HG02610 (cell line): Measurements from ENCODE around the gene CREB3L2.
"Not testable (repeated sequence)": the region's sequence is repeated elsewhere in the genome, so short reads cannot be mapped to it uniquely, and the experiment has no call there.

Experiments used
- ATAC-seq: cut with Tn5 transposase; IDR thresholded peaks from one replicate; pipeline ENCODE4 v1.9.1; 2021; ENCODE audit warnings: mild to moderate bottlenecking, moderate library complexity; ENCODE audit not compliant: unreplicated experiment

CREB3L2 gene

DNA sequence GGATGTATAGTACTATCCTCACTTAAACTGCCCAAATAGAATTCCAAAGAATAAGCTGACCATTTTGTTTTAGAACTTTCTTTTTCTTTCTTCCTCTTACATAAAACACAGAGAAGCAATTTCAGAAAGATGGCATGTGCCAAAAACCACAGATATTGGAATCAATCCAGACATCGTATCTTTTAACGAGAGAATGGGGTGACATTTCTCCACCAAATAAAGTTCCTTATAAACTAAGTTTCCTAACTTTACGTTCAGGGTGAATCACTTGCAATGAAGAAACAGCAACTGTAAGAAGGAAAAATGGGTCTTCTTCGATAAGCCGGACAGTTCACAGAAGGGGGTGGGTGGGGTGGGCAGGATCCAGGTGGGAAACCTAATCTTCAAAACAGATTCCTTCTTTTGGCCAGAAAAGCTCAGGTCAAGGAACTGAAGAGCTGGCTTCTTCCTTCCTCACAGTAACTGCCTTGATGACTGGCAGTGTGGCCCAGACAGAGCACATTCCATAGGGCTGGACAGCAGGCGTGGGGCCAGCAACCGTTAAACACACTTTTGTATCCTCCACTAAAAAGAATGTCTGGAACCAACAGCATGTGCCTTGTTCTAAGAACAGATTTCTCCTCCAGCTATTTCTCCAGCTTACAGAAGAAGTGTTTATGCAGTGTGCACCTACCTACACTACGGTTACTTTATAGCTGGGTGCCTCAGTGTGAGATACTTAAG is 31.5 kb downstream of the CREB3L2 start:
- no peak for ATAC-seq

DNA sequence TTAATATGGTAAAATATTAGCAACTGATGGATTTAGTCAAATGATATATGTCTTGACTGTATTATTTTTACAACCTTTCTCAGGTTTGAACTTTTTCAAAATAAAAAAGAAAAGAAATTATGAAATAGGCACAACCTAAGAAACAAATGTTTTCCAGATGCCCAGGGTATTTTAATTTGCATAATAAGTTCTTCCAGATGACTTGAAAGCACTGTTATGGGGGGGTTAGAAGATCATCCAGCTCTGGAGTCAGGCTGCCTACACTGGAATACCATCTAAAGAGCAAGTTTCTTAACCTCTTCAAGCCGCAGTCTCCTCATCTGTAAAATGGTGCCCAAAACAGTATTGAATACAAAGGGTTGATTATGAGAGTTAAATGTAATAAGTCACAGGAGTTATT is 32.1 kb downstream of the CREB3L2 start:
- no peak for ATAC-seq

DNA sequence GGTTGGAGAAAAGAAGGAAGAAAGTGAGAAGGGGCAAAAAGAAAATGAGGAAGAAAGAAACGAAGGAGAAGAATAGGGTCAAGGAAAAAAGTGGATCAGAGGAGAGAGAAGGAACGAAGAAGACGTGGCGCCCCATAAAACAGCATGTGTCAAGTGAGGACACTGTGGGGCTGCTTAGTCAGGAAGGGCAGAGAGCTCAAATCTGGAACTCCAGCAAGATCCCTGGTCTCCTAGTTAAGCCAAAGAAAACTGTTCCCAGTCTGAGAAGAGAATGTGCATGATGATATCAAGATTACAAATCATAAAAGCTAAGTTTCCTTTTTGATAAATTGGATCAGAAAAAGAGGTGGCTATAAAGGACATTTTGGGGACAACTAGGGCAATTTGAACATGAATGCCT is 33.0 kb downstream of the CREB3L2 start:
- ATAC-seq, result no peak

DNA sequence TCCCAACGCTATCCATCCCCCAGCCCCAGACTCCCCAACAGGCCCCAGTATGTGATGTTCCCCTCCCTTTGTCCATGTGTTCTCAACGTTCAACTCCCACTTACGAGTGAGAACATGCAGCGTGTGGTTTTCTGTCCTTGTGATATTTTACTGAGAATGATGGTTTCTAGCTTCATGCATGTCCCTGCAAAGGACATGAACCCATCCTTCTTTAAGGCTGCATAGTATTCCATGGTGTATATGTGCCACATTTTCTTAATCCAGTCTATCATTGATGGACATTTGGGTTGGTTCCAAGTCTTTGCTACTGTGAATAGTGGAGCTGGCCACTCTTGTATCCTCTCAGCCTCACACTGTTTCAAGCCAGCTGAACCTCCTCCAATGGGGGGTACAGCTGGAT is 33.5 kb downstream of the CREB3L2 start:
- not testable (repeated sequence) for ATAC-seq

DNA sequence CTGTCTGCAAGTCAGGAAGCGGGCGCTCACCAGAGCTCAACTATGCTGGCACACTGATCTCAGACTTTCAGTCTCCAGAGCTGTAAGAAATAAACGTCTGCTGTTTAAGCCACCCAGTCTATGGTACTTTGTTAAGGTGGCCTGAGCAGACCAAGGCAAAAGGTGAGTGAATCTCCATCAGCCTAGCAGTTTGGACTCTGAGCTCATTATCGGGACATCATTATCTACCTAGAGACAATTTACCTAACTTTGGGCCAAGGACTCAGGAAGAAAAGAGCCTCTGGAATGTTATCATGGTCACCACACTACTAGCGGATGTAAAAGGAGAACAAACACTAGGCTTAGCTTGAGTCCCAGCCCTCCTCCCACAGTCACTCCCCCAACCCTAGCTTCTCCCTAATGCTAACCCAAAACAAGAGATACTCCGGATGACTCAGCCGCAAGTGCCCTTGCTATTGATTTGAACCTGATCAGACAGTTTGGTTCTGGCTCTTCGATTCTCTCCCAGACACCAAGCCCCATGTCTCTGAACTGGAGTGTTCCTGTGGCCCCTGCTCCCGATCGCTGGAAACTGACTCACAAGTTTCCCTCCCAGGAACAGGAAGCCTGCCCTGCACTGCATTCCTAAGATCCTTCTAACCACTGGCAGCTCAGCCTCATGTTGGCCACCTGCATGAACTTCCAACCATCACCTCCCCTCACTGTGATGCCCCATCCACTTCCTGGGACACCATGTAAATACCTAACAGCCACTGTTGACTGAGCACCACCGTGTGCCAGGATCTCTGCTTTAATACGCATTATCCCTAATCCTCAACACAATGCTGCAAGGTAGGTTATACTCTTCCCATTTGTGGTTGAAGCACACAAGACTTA is 34.5 kb downstream of the CREB3L2 start:
- no peak for ATAC-seq

DNA sequence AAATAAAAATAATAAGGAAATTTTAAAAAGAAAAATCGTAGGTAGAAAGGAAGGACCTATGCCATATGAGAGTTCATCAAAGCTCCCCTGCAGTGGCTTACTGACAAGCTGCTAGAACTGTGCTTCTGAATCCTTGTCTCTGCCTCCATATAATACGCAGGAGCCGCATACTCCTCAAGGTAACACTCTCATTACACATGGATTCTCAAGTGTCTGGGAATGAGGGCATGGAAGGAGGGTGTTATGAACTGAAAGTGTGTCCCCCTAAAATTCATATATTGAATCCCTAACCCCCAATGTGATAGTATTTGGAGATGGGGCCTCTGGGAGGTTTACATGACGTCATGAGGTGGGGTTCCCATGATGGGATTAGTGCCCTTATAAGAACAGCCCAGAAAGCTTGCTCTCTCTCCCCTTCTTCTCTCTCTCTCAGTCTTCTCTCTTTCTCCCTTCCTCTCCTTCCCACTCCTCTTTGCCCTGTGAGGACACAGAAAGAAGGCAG is 35.2 kb downstream of the CREB3L2 start:
- no peak for ATAC-seq

DNA sequence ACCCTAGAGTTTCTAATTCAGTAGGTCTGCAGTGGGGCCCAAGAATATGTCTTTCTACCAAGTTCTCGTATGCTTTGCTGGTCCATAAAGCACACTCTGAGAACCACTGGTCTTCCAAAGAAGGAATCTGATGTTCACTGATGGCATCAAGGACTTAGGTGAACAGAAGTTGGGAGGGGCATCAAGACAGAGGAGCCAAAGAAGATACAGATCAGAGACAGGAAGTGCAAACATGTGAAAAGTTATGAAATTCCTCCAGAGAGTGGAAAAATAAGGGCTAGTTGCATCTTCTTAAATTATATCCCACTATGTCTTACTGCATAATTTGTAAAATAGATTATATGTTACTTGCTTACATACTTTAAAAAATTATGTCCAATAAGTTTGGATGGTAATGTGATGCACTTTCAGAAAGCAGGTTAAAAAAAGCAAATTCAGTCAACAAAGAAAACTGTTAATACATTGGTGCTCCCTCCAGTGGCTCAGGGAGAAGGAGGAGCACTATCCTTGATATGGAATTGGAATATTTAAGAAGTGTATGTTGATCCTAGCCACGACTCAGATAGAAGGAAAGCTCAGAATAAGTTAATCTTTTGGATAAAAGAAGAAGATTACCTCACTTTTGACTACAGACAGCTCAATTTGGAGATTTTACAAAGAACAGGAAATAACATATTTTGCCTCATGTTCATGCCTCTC is 35.8 kb downstream of the CREB3L2 start:
- ATAC-seq, result no peak

DNA sequence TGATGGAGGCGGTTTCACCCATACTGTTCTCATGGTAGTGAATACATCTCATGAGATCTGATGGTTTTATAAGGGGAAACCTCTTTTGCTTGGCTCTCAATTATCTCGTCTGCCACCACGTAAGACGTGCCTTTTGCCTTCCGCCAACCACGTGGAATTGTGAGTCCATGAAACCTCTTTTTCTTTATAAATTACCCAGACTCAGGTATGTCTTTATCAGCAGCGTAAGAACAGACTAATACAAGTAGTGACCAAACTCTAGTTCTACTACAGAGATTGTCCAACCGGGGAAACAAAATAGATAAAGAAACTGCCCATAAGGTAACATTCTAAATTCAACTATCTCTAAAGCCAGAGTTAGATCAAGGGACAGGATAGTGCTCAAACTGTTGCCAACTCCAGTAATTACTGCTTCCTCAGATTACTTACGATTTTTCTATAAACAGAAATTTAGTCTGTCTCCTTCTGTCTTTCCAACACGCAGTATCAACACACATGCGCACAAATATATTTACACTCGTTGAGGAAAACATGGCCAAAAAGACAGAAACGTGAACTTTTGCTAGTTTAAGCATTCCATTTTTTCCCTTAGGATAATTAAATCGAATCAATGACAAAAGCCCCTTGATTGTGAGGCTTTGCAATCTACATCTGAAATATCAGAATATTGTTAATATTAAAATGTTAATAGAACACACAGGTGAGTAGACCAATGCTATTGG is 36.9 kb downstream of the CREB3L2 start:
- ATAC-seq, result no peak

DNA sequence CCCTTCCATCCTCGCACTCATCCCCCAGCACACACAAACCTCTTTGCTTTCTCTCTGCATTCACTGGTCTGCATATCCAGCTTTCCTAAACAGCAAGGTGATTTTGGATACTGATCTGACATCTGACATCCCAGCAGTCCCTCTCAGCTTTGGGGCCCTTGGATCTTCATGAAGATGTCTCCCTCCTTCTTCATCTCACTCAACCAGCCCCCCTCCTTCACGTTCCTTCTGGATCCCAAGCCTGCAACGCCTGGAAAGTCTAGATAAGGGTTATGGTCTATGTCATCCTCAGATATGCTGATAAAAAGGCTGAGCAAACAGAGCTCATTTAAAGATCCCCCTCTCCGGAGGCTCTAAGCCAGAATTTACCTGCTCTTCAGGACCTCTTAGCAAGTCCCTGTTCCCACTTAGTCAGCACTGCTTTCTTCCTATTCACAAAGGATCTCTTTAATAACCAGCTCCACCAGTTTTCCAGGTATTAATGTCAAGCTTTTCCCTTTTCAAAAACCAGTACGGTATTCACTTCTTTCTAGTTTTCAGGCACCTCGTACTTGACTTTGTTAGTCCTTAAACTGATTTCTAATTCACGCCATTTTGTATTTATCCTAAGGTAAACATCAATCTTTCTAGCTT is 38.9 kb downstream of the CREB3L2 start:
- ATAC-seq, result no peak

DNA sequence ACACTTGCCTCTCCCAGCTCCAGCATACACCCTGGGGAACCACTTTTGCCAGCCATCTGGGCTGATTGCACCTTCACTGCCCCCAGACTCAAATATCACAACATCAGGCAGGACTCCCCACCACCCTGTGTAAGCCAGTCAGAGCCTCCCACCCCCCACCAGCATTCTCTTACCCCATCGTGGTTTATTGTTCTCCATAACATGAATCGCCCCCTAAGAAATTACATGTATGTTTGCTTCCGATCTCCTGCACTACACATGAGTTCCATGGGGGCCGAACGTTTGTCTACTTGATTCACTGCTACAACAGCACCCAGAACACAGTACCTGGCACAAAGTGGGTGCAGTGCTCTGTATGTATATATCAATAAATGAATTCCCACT is 39.4 kb downstream of the CREB3L2 start:
- no peak for ATAC-seq

DNA sequence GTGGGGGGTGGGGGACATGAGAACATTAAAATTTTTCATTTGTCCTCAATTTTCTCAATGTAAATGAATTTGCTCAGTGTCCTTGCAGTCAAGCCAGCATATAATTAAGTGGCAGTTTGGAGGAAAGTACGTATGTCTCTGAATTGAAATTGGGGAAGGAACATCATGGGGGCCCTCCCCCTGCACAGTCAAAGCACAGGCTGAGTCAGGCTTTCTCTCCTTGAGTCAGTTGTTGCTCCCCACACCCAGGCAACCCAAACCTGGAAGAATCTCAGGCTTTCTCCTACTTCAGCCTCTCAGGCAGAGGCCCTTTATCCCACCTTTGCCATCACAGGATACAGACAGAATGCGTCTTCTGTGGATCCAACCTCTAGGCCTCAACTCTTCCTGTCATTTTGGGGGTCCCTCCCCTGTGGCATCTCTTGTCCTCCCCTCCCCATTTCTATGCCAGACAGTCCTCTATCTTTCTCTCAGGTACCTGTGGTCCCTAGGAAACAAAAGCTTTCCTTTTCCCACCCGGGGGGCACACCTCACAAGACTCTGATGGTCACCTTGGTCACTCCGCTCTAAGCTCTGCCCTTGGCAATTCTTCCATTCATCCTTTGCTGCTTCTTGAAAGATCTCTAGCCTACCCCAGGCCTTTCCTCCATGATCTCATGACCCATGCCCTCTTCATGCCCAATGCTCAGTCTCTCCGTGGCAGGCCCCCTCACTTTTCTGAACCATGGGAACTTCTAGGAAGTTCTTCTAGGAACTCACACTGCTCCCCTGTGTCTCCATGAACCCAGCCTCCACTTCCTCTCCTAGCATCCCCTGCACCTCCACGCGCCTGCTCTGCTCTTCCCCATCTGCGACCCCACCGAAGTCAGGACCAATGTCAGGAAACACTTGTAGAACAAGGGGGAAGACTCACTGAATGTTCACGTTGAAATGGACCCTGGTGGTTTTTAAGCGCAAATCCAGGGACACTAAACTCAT is 40.4 kb downstream of the CREB3L2 start:
- peak; percentile 95 for ATAC-seq

DNA sequence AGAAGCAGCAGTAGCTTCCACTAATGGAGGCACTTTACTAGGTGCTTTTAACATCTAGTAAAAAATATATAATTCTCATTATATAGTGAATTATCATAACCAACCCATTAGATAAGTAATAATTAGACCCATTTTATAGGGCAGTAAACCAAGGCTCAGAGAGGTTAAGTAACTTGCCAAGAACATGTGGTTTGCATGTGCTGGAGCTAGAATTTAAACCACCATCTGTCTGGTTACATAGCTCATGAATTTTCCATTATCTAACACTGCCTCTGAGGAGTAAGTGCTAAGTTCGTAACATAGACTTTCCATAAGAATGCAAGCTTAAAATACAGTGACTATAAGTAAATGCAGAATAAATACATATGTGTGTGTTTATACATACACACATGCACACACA is 41.9 kb downstream of the CREB3L2 start:
- no peak for ATAC-seq

DNA sequence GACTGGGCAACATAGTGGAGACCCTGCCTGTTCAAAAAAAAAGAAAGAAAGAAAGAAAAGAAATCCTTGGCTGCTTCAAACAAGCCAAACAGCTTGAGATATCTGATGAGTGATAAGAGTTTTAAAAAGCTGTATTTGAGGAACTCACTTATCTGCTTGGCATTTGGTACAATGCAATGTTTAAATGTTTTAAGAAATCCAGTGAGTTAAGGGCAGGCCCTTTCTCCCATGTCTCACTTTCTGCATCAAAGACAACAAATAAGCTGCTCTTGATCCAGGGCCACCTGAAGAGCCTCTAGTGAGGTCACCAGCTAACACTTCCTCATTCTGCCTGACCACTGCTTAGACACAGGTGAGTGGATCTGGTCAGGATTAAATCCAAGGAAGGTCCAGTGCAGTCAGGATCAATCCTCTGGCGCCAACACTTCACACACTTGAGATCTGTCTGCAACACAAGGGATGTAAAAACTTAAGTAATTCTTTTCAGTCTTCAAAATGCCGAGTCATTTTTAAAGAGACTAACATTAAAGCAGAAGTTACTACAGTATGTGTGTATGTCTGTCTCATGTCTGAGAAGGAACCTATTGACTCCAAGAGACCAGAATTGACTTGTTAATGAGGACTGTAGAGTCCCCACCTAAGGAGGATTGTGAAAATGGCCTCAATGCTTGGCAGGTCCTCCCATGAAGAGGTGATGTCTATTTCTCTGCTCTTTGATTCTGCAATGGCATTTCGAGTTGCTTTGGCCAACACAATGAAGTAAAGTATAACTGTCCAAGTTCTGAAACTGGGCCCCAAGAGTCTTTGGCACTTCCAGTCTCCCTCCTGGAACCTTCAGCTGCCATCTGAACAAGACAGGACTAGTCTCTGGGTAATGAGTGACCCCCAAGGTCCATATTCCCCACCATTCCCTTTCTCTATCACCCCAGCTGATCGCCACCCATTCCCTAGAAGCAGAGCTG is 43.1 kb downstream of the CREB3L2 start:
- peak; percentile 41 for ATAC-seq

DNA sequence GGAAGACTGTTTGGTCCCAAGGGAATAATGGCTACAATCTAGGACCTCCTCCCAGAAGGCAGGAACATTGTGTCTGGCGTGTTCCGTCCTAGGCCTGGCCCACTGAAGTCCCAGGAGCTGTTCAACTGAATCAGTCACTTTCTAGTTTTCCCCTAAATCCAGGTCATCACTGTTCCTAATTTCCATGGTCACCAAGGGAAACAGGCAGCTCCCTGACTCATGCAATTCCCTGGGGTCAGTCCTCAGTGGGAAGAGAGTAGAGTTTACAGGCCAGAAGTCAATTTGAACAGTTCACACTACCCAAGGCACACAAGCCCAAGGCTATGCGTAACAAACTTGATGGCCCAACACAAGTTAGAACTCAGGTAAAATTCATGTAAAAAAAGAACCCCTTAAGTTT is 44.0 kb downstream of the CREB3L2 start:
- no peak for ATAC-seq

DNA sequence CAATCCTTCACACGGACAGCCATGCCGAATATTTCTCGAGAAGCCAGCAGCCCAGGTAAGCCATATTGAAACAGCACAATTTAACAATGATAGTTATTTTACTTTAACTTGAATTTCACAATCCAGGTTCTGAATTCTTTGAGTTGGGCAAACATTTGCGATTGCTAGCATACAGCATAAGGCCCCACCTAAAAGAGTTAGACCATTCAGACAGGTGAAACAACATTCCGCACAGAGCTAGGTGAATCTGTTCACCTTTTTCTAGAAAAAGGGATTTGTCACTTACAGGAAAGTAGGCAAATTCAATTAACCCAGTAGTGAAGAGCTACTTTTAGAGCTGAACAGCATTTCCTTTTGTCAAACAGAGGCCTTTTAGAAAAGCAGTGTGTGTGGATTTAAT is 45.3 kb downstream of the CREB3L2 start:
- no peak for ATAC-seq

DNA sequence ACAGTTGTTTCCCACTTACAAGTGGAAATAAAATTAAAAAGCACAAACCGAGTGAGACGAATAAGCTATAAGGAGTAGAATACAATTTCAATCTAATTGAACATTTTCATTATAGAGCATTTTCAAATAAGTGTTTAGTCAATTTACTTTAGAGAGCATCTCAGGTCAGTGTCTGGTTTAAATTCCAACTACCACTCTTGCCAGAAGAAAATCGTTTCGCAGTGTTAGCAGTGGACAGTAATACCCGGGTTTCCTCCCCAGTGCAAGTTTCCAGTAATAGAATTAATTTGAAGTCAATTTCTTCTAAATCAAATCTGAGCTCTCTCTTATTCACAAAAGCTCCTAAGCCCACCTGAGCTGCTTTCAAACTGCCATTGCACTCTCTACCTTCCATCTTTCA is 45.7 kb downstream of the CREB3L2 start:
- ATAC-seq, result no peak

DNA sequence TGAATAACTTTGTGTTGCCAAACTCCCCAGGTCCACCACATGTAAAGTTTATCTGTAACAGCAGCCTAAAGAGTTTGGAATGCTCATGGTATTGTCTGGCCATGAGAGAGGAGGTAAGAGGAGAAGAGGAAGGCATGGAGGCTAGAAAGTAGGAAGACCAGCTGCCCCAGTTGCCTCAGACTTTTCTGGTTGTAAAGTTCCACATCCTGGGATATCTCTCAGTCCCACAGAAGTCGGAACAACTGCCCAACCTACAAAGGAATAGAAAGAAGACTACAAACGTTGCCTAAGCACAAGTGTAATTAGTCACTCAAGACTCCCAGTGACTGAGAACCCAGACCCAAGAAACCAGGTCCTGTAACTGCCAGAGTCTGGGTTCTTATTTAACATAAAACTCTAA is 47.3 kb downstream of the CREB3L2 start:
- no peak for ATAC-seq
